ENCODE measurements around the gene PCOLCE2. TPM values are rescaled to one million over a fixed set of nuclear protein-coding genes. Genes with fewer than 3 reads are reported as not detected.

Gene PCOLCE2
- total RNA-seq, result 0.23 and 0.68 TPM in 2 replicates

DNA sequence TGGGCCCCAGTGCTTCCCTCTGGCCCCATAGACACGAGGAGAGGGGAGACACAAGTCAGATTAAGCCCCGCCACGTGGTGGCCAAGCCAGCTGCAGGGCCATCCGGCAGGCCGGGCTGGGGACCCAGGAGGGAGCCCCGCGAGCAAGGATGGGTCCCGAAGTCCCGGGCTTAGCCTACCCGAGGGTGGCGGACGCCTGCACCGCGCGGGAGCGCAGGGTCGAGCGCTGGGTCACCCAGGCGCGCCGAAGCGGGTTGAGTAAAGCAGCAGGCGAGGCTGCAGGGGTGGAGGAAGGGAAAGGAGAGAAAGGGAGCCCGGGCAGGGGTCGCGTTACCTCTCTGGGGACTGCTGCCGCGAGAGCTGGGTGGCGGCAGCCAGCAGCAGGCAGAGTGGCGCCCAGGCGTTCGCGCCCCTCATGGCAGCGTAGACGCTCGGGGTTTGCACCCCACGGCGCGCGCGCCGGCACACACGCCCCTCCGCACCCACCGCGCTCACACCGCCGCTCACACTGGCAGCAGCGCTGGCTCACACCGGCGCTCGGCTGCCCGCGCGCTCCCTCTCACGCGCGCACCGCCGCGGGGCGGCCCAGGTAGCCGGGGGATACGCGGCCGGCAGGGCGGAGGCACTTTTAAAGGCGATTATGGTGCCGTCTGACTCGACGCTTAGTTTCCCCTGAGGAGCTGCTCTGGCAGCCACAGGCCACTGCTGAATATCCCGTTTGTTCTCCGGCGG, at the start of gene PCOLCE2:
Gene PCOLCE2 (minus strand): TSS at position 603 of the 731 bp plus-strand sequence. CDS start 187 bp downstream, at position 416.
- peak; percentile 16 for DNase-seq

GRCh38 chr3:142935963-142936362, 47.1 kb upstream of the PCOLCE2 start:
- no peak for DNase-seq

GRCh38 chr3:142934887-142935269, 46.0 kb upstream of the PCOLCE2 start:
- no peak for DNase-seq

- DNase-seq, result no peak
Observed at GRCh38 chr3:142934128-142934886, 45.4 kb upstream of the PCOLCE2 start.

- peak; percentile 20 for DNase-seq
Observed at GRCh38 chr3:142931222-142931621, 42.3 kb upstream of the PCOLCE2 start.

DNA sequence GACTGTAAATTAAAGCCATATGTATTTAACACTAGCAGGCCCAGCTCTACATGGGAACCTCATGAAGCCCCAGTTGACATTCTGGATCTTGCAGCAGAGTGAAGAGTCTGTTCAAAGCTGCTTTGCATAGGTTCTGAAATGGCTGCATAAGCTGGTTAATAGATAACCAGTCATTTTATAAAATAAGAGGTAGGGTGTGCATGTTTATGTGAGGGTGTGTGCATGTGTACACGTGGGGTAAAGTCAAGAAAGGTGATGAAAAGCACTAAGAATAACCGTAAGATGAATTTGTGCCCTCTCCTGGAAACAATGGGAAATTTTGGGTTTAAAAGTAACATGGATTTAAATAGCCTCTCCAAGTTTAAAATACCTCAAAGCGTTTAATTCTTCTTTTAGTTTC, 41.6 kb upstream of the PCOLCE2 start:
- no peak for DNase-seq

DNA sequence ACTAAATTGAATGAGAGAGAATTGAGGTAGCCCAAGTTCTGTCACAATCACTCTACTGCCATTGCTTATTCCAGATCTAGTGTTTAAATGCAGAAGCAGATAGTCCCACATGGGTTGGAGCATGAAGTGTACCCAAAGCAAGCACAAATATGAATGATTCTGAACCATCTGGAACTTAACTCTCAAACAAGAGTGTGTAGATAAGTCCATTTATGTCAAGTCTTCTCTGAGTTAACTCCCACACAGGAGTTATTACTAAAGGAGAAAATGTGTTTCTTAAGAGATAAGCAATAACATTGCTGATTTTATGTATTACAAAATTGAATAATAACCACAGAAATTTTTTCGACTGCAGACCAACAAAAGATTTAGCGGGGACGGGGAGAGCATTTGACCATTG, 41.0 kb upstream of the PCOLCE2 start:
- no peak for DNase-seq

GRCh38 chr3:142929109-142929508, 40.2 kb upstream of the PCOLCE2 start:
- peak; percentile 70 for DNase-seq

GRCh38 chr3:142926368-142926944, 37.6 kb upstream of the PCOLCE2 start:
- no peak for DNase-seq

DNA sequence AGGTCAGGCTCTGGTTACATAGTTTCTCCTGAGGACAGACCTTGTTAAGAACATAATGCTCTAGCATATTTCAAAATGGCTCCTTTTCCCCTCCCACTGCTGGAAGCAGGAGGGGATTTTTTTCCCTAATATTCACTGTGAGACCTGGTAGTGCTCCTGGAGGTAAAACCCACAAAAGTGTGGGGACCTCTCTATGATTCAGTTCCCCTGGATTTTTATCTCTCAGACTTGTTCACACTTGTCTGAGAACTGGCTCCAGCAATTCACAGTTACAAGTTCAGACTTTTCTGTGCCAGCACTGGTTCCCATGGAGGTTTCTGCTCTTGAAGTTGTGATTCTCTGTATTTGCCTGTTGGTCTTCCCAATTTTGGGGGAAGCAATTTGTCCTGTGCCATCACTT, 36.3 kb upstream of the PCOLCE2 start:
- DNase-seq, result no peak

- DNase-seq, result no peak
Observed at GRCh38 chr3:142923694-142924093, 34.8 kb upstream of the PCOLCE2 start.

DNA sequence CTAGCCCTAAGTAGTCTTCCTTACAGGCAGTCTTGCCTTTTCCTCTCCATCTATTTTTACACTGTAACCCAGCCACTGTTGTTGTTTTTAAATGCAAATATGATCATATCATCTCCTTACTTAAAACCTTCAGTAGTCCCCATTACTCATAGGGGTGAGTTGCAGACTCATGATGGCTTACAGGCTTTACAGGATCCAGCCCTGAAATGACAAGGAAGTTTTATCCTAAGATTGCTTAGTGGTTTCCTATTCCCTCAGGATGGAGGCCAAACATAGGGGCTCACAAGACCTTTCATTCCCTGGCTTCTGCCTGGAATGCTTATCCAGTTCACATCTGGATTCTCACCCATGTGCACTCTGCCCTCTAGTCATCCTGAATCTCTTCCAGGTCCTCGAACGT, 27.7 kb upstream of the PCOLCE2 start:
- DNase-seq, result no peak

DNA sequence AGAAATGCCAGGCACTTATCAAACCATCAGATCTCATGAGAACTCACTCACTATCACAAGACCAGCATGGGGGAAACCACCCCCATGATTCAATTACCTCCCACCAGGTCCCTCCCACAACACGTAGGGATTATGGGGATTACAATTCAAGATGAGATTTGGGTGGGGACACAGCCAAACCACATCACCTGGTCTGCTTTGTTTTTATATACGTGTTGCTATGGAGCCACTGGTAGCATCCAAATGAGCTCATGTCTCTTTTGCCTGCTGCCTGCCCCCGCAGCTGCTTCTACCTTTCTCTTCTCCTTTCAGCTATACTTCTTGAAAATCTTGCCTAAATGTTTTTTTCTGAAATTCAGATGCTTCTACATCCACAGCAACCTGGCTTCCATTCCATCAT, 26.8 kb upstream of the PCOLCE2 start:
- DNase-seq, result no peak

DNA sequence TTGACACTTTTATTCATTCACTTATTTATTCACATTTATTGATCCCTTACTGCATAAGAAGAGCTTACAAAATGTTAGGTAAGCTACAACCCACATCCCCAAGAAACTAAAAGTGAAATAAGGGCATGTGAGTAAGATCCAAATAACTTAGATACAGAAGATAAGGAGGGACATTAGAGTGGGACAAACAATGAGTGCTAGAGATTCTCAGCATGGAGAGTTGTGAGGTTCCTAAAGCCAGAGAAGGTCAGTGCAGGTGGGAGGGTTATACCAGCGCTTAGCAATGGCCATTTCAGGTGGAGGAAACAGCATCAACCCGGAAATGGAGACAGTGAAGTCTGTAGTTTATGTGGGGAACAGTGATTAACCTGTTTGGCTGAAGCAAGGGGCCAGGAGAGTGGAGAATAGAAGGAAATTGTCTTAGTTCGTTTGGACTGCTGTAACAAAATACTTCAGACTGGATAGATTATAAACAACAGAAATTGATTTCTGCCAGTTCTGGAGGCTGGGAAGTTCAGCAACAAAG, 25.5 kb upstream of the PCOLCE2 start:
- DNase-seq, result no peak

GRCh38 chr3:142913432-142913831, 24.5 kb upstream of the PCOLCE2 start:
- DNase-seq, result no peak

- no peak for DNase-seq
Observed at GRCh38 chr3:142912402-142913172, 23.7 kb upstream of the PCOLCE2 start.

- DNase-seq, result no peak
Observed at GRCh38 chr3:142910280-142910679, 21.4 kb upstream of the PCOLCE2 start.

DNA sequence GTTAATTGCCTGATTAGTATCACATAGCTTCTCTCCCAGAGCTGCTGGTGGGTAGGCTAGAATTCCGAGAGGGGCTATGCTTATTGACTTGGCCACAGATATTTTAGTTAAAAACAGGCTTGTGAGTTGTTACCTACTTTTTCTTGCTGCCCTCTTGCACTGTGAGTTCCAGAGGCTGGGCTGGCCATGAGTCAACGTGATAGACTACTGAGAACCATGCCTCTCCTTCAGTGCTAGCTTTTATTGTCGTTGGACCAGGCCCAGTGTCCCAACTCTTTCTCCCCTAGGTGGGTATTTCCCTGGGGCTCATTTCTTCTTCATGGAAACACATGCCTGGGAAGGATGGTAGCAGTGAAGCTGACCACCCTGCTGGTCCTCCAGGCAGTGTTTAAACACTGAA, 20.4 kb upstream of the PCOLCE2 start:
- no peak for DNase-seq

DNA sequence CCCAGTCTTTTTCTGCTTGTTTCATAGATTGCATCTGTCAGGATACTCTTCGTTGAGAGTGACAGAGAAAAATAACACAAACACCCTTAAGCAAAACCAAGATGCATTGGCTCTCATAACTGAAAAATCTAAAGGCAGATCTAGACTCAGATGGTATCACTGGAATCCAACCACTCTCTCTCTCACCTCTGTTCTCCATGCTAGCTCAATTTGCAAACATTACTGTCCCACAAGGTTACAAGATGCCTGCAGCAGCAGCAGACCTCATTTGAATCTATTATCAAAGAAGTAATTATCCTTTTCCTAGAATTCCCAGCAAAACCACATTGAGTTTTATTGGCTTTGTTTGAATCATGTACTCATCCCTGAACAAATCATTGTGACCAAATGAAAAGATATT, 19.1 kb upstream of the PCOLCE2 start:
- DNase-seq, result no peak

DNA sequence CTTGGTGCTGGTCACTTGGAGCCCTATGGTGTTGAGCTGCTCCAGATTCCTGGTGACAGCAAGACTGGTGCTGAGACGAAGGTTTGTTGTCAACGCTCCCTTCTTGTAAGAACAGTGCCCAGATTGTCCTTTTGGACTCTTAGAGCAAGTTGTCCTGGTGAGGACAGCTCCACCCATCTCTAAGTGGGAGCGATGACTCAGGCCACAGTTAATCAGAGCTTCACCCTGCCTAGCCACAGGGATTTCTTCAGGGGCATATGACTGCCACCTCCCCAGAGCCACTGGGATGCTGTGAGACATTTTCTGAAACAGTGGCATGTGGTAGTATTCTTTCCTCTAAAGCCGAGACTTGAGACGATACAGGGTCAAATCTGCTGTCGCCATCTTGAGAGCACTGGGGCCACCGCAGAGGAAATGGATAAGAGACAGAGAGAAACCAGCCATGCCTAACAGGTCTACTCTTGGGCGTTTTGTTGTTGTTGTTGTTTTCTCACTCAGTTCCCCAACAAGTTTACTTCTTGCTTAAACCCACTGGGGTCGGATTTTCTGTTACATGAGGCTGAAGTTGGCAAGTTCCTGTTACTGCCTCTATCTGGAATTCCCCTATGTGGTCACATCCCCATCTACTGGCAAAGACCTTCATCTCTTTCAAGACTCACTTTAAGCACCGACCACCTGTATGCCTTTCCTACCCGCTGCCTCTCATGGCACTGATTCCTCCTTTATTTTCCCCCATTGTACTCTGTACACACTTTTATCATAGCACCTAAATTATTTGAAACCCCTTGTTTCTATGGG, 16.0 kb upstream of the PCOLCE2 start:
- DNase-seq, result no peak

DNA sequence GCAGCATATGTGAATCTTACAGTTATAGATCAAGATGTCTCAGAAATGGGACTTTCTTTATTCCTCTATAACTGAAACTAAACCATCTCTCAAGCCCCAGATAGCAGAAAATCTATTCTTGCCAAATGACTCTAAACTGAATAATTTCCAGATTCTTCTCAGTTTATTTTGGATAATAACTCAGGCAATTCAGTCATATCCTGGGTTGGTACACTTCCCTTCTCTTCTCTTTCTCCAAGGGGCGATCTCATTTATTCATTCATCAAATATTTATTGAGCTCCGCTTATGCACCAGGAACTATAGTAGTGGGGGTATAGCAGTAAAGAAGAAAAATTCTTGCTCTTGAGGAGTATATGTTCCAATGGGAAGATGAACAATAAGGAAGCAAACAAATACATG, 13.5 kb upstream of the PCOLCE2 start:
- no peak for DNase-seq
